Transverse colon (tissue), 4 donors: ENCODE results near the gene ACSF3. TPM values are rescaled to one million over a fixed set of nuclear protein-coding genes. Genes with fewer than 3 reads are reported as not detected.

Experiments used
- DNase-seq: peaks from one replicate; pipeline ENCODE4 v3.0.0-alpha.2; 2019
- H3K27ac ChIP-seq, 4 donors: fragments of 200-600 bp; sonication (generic); 2 replicates each; pipeline ENCODE4 v1.5.1; 2016 to 2018; ENCODE audit warnings: inconsistent platforms in 4 of 4
- H3K27me3 ChIP-seq: fragments of 200-600 bp; sonication (generic); 2 replicates; pipeline ENCODE4 v1.5.1; 2017; ENCODE audit warnings: inconsistent platforms
- H3K36me3 ChIP-seq, 4 donors: fragments of 200-600 bp; sonication (generic); 2 replicates each; pipeline ENCODE4 v1.5.1; 2017 to 2019; ENCODE audit warnings: inconsistent platforms in 4 of 4
- H3K4me1 ChIP-seq, 4 donors: fragments of 200-600 bp; sonication (generic); 2 replicates each; pipeline ENCODE4 v1.5.1; 2017 to 2020; ENCODE audit warnings: inconsistent platforms in 4 of 4
- H3K4me3 ChIP-seq, 4 donors: fragments of 200-600 bp; sonication (generic); 1 replicate in 1 of 4; 2 replicates in 3 of 4; pipeline versions ENCODE4 v1.5.1 to v1.6.1; 2017 to 2019; ENCODE audit warnings: inconsistent platforms in 4 of 4
- H3K9me3 ChIP-seq, 2 donors: fragments of 200-600 bp; sonication (generic); 2 replicates each; pipeline ENCODE4 v1.5.1; 2017 to 2019; ENCODE audit warnings: inconsistent platforms in 2 of 2
- CTCF ChIP-seq, 5 experiments: fragments of 200-600 bp in 3 of 5; fragments of 450-650 bp in 2 of 5; sonication (generic) in 3 of 5; IDR thresholded peaks; 1 replicate in 2 of 5; 2 replicates in 3 of 5; pipeline ENCODE4 v1.5.1; 2016 to 2017; ENCODE audit warnings: antibody characterized with exemption in 5 of 5, inconsistent platforms in 3 of 5, mild to moderate bottlenecking in 2 of 5, moderate library complexity in 1 of 5
- EP300 ChIP-seq: sonication (generic); formaldehyde crosslinking; IDR thresholded peaks from one replicate; pipeline ENCODE4 v1.6.1; 2017; ENCODE audit warnings: antibody characterized with exemption, low read depth
- POLR2A ChIP-seq: fragments of 450-650 bp; IDR thresholded peaks from one replicate; pipeline ENCODE4 v1.6.1; 2016; ENCODE audit warnings: antibody characterized with exemption, mild to moderate bottlenecking, moderate library complexity
- POLR2AphosphoS5 ChIP-seq, 3 donors: sonication (generic); formaldehyde crosslinking; IDR thresholded peaks; one replicate each; pipeline ENCODE4 v1.6.1; 2016; ENCODE audit warnings: antibody characterized with exemption in 3 of 3
- WGBS, 2 donors: methylation state at CpG; one replicate each; pipeline ENCODE4 v1.1.5; 2018; ENCODE audit warnings: low coverage in 1 of 2; 5-methylcytosine and 5-hydroxymethylcytosine counted together
- in situ Hi-C, 4 donors: fragments of 200-750 bp; cut with MboI; loops; one replicate each; pipeline versions ENCODE4 v1.15.0 to v1.15.1; 2017; ENCODE audit warnings: low sequenced_read_pairs in 3 of 4, low pct_ligation_motif_present in 1 of 4, low pct_unique_long_range_greater_than_20kb in 1 of 4
- intact Hi-C: fragments of 100-400 bp; cut with DNase I; formaldehyde crosslinking; loops from one replicate; pipeline ENCODE4 v1.15.1; 2023; ENCODE audit warnings: low total_unique reads
- total RNA-seq, 4 donors: library from RNA; depleted of rRNA; stranded (reverse); fragments of >200 nt; gene quantifications; one replicate each; pipeline ENCODE4 v1.1.0, GENCODE V29; 2016

Gene ACSF3
- total RNA-seq, 4 donors from 2014 or later: 54.5 to 120 (median 75.8) TPM

DNA sequence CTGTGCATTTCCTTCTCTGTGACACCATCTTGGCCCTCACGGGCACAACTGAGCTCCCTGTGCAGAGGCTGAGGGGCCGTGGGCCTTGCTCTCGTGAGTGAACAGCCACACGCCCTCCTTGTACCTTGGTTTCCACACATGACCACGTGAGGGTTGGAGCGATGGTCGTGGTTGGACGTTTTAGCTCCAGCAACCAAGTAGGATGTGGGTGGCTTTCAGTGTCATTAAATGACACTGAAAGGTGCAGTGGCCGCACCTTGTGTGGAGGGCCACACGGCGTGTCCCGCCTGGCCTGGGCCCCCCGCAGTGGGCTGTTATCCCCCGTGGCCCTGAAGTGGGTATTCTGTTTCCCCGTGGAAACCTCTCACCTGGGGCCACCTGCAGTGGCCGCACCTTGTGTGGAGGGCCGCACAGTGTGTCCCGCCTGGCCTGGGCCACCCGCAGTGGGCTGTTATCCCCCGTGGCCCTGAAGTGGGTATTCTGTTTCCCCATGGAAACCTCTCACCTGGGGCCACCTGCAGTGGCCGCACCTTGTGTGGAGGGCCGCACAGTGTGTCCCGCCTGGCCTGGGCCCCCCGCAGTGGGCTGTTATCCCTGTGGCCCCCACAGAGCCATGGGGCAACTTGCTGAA is 28.2 kb downstream of the ACSF3 start:
- DNase-seq: no peak
- H3K9me3 ChIP-seq: no peaks in the 10 kb centered on the region
- intact Hi-C loops (no loop called here), in situ Hi-C loops (no loop called here)
- no peaks in the 10 kb centered on the region for H3K27me3 ChIP-seq
- H3K4me1 ChIP-seq: peaks cover 0 to 14% (median 2%) of the 10 kb centered on the region in 4 donors
- H3K36me3 ChIP-seq: peaks cover 0 to 16% (median 2%) of the 10 kb centered on the region in 4 donors
- H3K4me3 ChIP-seq: no peak overlapping the region
- H3K27ac ChIP-seq: peak overlapping the region; percentile 64 to 78 (median 69)
- WGBS, 2 donors: 90% methylated on average over 12 of the region's 24 CpGs; no CpG with 5 or more reads in 1 of the 2 donors
- TF ChIP-seq CTCF (IDR thresholded peaks at IDR 0.05) (no peak), POLR2A (no peak), EP300 (no peak), POLR2AphosphoS5 (IDR thresholded peaks at IDR 0.05) (no peak)

GRCh38 chr16:89122322-89122851 is 28.7 kb downstream of the ACSF3 start:
- peaks cover 0 to 16% (median 2%) of the 10 kb centered on the region in 4 donors for H3K36me3 ChIP-seq
- in situ Hi-C loops: no loop called here
- WGBS, 2 donors: 40% methylated on average over 11 of the region's 11 CpGs; no CpG with 5 or more reads in 1 of the 2 donors
- intact Hi-C loops: no loop called here
- peak in 1 of 5 experiments; percentile 40 for TF ChIP-seq CTCF (IDR thresholded peaks at IDR 0.05)
- TF ChIP-seq POLR2AphosphoS5 (IDR thresholded peaks at IDR 0.05): peak in 2 of 3 donors; percentile 38 to 60
- TF ChIP-seq EP300: no peak
- no peaks in the 10 kb centered on the region for H3K27me3 ChIP-seq
- peak overlapping the region; percentile 64 to 78 (median 69) for H3K27ac ChIP-seq
- H3K4me3 ChIP-seq: no peak overlapping the region
- DNase-seq: peak; percentile 86
- H3K4me1 ChIP-seq: peaks cover 0 to 14% (median 2%) of the 10 kb centered on the region in 4 donors
- H3K9me3 ChIP-seq: no peaks in the 10 kb centered on the region

DNA sequence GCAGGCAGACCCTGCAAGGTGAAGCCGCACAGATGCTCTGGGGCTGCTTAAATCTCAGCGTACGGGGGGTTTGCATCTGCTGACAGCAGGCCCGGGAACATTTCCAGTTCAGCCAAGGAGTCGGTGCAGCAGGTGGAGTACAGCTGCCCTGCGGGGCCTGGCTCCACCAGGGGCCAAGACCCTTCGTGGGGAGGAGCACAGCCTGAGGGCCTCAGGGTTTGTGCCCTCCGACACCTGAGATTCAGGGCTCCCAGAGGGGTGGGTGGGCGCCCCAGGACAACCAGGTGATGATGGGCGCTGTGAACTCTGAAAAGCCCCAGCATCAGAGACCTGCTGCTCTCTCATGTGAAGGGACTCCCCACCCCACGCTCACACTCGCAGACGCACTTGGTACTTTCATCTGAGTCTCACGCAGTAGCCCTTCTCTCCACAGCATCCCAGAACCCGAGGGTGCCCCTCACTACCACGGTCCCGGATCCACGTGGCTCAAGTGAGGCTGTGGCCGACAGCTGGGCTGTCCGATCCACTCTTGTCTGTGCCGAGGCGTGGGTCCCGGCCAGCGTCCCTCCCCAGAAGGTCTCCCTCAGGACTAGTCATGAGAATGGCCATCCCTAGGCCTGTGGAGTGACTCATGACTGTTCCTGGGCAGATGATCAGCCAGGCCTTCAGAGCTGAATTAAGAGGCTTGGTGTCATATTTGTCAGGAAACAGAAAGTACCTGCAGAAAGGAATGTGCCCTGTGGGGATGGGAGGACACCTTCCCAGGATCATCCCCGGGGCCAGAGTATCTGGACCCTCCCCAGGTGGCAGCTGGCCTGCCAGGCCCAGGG is 29.6 kb downstream of the ACSF3 start:
- intact Hi-C loops: no loop called here
- Histone ChIP-seq H3K36me3 (peaks cover 0 to 16% (median 2%) of the 10 kb centered on the region in 4 donors), H3K4me3 (no peak overlapping the region), H3K27ac (peak overlapping the region; percentile 64 to 78 (median 69)), H3K4me1 (peaks cover 0 to 14% (median 2%) of the 10 kb centered on the region in 4 donors), H3K27me3 (no peaks in the 10 kb centered on the region), H3K9me3 (no peaks in the 10 kb centered on the region)
- WGBS, 2 donors: 81% methylated on average over 24 of the region's 25 CpGs; no CpG with 5 or more reads in 1 of the 2 donors
- in situ Hi-C loops: no loop called here
- TF ChIP-seq CTCF (IDR thresholded peaks at IDR 0.05) (no peak), POLR2A (no peak), EP300 (no peak), POLR2AphosphoS5 (IDR thresholded peaks at IDR 0.05) (no peak)
- no peak for DNase-seq

- Histone ChIP-seq H3K4me1 (peaks cover 0 to 14% (median 2%) of the 10 kb centered on the region in 4 donors), H3K36me3 (peaks cover 0 to 16% (median 2%) of the 10 kb centered on the region in 4 donors), H3K4me3 (no peak overlapping the region), H3K27me3 (no peaks in the 10 kb centered on the region), H3K27ac (no peak overlapping the region), H3K9me3 (no peaks in the 10 kb centered on the region)
- in situ Hi-C loops: no loop called here
- intact Hi-C loops: no loop called here
- 95% methylated on average over 12 of the region's 12 CpGs; no CpG with 5 or more reads in 1 of the 2 donors for WGBS, 2 donors
- TF ChIP-seq CTCF (IDR thresholded peaks at IDR 0.05) (no peak), EP300 (no peak), POLR2A (no peak), POLR2AphosphoS5 (IDR thresholded peaks at IDR 0.05) (no peak)
- DNase-seq: no peak
Measured at GRCh38 chr16:89123831-89124100, 30.1 kb downstream of the ACSF3 start.
